Measurements from ENCODE around the gene TMEM221. TPM values are rescaled to one million over a fixed set of nuclear protein-coding genes. Genes with fewer than 3 reads are reported as not detected.

TMEM221 gene
- total RNA-seq: 4.8 to 6.0 TPM (median 5.1 TPM) in 3 replicates

DNA sequence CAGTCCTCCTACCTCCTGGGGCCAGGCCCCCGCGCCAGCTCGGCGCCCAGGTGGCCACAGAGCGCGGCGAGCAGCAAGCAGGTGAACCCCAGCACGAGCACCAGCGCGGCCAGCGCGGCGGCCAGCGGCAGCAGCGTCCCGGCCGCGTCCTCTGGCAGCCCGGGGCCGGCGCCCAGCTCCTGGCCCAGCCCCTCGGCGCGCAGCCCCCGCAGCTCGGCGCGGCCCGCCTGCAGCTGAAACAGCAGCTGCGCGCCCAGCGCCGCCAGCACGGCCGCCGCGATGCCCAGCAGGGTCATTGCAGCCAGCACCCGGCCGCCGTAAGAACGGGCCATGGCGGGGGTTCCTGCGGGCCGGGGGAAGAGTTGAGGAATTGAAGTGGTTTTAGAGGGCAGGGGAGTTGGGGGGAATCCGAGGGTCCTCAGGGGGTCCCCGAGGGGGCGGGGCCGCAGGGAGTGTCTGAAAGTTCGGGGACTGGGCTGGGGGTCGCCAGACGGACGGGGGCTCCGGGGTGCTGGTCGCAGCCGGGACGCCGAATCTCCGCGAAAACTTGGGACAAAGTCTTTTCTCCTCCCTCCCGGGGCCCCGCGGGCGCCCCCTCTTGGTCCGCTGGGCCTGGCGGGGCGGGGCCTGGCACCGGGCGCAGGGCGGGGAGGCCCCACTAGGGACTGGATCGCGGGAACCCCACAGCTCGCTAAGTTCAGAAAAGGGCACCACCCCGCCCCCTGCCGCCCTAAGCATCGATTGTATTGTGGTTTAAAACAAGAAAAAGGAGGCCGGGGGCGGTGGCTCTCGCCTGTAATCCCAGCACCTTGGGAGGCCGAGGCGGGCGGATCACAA, at the start of gene TMEM221:
Gene TMEM221 (minus strand): TSS at position 538 of the 837 bp plus-strand sequence. CDS start 206 bp downstream, at position 332.
- DNase-seq (ENCODE audit: low spot score in 2 of 2, unreplicated experiment in 2 of 2): peak; percentile 36 to 71

DNA sequence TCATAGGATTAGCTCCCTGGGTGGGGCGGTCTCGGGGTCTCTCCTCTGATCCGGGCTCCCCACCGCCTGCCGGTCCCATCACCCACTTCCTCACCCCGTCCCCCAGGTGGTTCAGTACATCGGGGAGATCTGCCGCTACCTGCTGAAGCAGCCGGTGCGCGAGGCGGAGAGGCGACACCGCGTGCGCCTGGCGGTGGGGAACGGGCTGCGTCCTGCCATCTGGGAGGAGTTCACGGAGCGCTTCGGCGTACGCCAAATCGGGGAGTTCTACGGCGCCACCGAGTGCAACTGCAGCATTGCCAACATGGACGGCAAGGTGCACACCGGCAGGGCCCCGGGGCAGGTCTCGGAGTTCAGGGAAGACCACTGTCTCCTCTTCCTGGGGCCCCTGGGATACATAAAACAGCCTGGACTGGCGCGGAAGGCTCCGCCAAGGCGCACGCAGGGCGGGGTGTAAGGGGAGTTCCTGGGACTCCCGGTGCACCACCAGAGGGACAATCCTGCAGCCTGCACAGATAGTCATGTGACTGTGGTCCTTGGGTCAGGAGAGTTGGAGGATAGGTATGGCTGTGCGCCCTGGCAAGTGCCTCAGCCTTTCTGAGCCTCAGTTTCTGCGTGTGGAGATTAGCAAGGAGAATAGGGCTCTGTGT, 48.8 kb upstream of the TMEM221 start:
- Mint-ChIP-seq H3K27ac (no peak overlapping the region), H3K9me3 (no peaks in the 10 kb centered on the region), H3K36me3 (peaks cover 5% of the 10 kb centered on the region), H3K4me1 (peaks cover 12% of the 10 kb centered on the region), H3K27me3 (ENCODE audit: low read depth) (no peaks in the 10 kb centered on the region), H3K4me3 (no peak overlapping the region)
- DNase-seq (ENCODE audit: low spot score in 2 of 2, unreplicated experiment in 2 of 2): no peak
- TF ChIP-seq, protein P1, sequence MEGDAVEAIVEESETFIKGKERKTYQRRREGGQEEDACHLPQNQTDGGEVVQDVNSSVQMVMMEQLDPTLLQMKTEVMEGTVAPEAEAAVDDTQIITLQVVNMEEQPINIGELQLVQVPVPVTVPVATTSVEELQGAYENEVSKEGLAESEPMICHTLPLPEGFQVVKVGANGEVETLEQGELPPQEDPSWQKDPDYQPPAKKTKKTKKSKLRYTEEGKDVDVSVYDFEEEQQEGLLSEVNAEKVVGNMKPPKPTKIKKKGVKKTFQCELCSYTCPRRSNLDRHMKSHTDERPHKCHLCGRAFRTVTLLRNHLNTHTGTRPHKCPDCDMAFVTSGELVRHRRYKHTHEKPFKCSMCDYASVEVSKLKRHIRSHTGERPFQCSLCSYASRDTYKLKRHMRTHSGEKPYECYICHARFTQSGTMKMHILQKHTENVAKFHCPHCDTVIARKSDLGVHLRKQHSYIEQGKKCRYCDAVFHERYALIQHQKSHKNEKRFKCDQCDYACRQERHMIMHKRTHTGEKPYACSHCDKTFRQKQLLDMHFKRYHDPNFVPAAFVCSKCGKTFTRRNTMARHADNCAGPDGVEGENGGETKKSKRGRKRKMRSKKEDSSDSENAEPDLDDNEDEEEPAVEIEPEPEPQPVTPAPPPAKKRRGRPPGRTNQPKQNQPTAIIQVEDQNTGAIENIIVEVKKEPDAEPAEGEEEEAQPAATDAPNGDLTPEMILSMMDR (IDR thresholded peaks at IDR 0.05; ENCODE audit: unreplicated experiment): no peak

More for the DNA sequence above, at the start of gene TMEM221:
- H3K27ac Mint-ChIP-seq: no peak within 1 kb of the TSS
- H3K4me3 Mint-ChIP-seq: peak within 1 kb of the TSS; percentile 74
- H3K4me1 Mint-ChIP-seq: peaks cover 4% of the 10 kb centered on the region
- H3K36me3 Mint-ChIP-seq: no peaks in the 10 kb centered on the region
- TF ChIP-seq, protein P1 (IDR thresholded peaks at IDR 0.05; ENCODE audit: unreplicated experiment): peak; percentile 42
- H3K9me3 Mint-ChIP-seq: no peaks in the 10 kb centered on the region
- H3K27me3 Mint-ChIP-seq (ENCODE audit: low read depth): peaks cover 15% of the 10 kb centered on the region

DNA sequence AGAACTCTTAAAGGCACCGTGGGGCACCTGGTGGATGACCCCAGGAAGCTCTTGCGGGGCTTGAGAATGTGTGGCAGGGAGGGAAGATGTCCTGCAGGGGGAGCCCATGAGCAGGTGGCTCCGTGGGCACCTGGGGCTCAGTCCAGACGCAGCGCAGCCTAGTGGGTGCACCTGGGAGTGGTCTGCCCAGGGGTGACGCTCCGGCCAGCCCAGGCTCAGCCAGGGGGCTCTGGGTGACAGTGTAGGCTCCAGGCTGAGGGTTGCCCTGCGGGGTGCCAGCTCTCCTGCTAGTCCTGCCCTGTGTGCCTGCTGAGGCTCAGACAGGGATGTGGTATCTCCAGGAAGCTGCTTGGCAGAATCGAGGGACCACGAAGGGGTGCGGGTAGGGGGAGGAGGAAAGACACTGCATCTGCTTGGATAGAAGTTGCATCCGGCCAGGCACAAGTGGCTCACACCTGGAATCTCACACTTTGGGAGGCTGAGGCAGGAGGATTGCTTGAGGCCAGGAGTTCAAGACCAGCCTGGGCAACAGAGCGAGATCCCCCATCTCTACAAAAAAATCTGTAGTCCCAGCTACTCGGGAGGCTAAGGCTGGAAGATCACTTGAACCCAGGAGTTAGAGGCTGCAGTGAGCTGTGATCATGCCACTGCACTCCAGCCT, 48.0 kb upstream of the TMEM221 start:
- H3K27me3 Mint-ChIP-seq (ENCODE audit: low read depth): no peaks in the 10 kb centered on the region
- TF ChIP-seq, protein P1 (IDR thresholded peaks at IDR 0.05; ENCODE audit: unreplicated experiment): peak; percentile 61
- peaks cover 5% of the 10 kb centered on the region for H3K36me3 Mint-ChIP-seq
- no peak overlapping the region for H3K4me3 Mint-ChIP-seq
- no peak for DNase-seq (ENCODE audit: low spot score in 2 of 2, unreplicated experiment in 2 of 2)
- no peaks in the 10 kb centered on the region for H3K9me3 Mint-ChIP-seq
- H3K4me1 Mint-ChIP-seq: peaks cover 12% of the 10 kb centered on the region
- H3K27ac Mint-ChIP-seq: no peak overlapping the region

DNA sequence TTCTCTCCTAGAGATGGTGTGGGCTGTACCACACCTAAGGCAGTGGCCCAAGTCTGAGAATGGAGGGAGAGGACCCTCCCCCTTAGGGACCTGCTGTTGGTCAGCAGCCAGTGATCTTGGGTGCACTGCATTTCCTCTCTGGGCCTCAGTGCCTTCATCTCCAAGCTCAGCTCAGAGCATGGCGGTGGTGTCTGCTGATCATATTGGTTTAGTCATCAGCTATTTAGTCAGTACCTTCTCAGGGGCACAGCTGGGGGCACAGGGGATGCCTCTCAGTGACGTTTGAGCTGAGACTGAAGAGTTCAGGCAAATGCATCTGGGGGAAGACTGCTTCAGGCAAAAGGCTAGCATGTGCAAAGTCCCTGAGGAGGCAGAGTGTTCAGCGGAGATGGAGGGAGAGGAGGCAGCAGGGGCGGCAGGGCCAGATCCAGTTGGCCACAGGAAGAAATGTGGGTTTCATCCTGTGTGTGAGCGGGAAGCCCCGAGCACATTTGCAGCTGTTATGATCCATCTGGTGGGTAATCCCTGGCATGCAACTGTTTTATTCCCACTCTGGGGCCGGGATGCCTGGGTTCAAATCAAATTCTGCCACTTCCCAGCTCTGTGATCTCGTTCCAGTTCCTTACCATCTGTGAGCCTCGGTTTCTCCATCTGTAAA, 47.3 kb upstream of the TMEM221 start:
- Mint-ChIP-seq H3K4me3 (no peak overlapping the region), H3K27me3 (ENCODE audit: low read depth) (no peaks in the 10 kb centered on the region), H3K27ac (no peak overlapping the region), H3K36me3 (peaks cover 3% of the 10 kb centered on the region), H3K4me1 (peaks cover 12% of the 10 kb centered on the region), H3K9me3 (no peaks in the 10 kb centered on the region)
- DNase-seq (ENCODE audit: low spot score in 2 of 2, unreplicated experiment in 2 of 2): no peak
- TF ChIP-seq, protein P1 (IDR thresholded peaks at IDR 0.05; ENCODE audit: unreplicated experiment): no peak

DNA sequence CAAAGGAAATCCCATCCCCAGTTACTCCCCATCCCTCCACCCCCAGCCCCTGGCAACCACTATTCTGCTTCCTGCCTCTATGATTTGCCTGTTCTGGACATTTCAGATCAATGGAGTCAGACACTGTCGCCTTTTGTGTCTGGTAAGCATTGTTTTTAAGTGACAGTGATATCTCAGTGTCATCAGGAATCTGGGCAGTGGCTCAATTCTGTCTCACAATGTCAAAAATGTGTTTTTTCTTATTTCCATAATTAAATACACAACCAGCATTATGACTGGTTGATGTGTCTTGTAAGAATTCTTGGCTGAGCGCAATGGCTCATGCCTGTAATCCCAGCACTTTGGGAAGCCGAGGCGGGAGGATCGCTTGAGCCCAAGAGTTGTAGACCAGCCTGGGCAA, 42.8 kb upstream of the TMEM221 start:
- no peak for DNase-seq (ENCODE audit: low spot score in 2 of 2, unreplicated experiment in 2 of 2)
- Mint-ChIP-seq H3K27me3 (ENCODE audit: low read depth) (no peaks in the 10 kb centered on the region), H3K4me1 (peaks cover 8% of the 10 kb centered on the region), H3K36me3 (peaks cover 3% of the 10 kb centered on the region), H3K4me3 (no peak overlapping the region), H3K9me3 (no peaks in the 10 kb centered on the region), H3K27ac (no peak overlapping the region)
- TF ChIP-seq, protein P1 (IDR thresholded peaks at IDR 0.05; ENCODE audit: unreplicated experiment): no peak

Measured in mesothelial cell of epicardium (in vitro differentiated cells).